Glutamatergic neuron (in vitro differentiated cells): ENCODE data around the gene FZR1. TPM values are rescaled to one million over a fixed set of nuclear protein-coding genes. Genes with fewer than 3 reads are reported as not detected.
A peak's percentile ranks its signal among the peaks of the same experiment; 100 is the strongest.

Experiments used
- DNase-seq: peaks from one replicate; pipeline ENCODE4 v3.0.0; 2022
- H3K27ac Mint-ChIP-seq: one replicate; pipeline ENCODE4 v1.8.0; 2020; ENCODE audit warnings: mild to moderate bottlenecking, mixed read lengths, inconsistent platforms; ENCODE audit not compliant: unreplicated experiment
- H3K27me3 Mint-ChIP-seq: one replicate; pipeline ENCODE4 v1.8.0; 2020; ENCODE audit warnings: mild to moderate bottlenecking, moderate library complexity, mixed read lengths, inconsistent platforms; ENCODE audit not compliant: unreplicated experiment
- H3K36me3 Mint-ChIP-seq: one replicate; pipeline ENCODE4 v1.8.0; 2020; ENCODE audit warnings: mild to moderate bottlenecking, mixed read lengths, inconsistent platforms; ENCODE audit not compliant: unreplicated experiment
- H3K4me1 Mint-ChIP-seq: one replicate; pipeline ENCODE4 v1.8.0; 2020; ENCODE audit warnings: mild to moderate bottlenecking, low read depth, mixed read lengths, inconsistent platforms; ENCODE audit not compliant: unreplicated experiment
- H3K4me3 Mint-ChIP-seq: one replicate; pipeline ENCODE4 v1.8.0; 2020; ENCODE audit warnings: mild to moderate bottlenecking, mixed read lengths, inconsistent platforms; ENCODE audit not compliant: unreplicated experiment
- H3K9me3 Mint-ChIP-seq: one replicate; pipeline ENCODE4 v1.8.0; 2020; ENCODE audit warnings: mild to moderate bottlenecking, moderate library complexity, mixed read lengths, inconsistent platforms; ENCODE audit not compliant: unreplicated experiment
- total RNA-seq: library from RNA; stranded (reverse); fragmentation: NEBNext Ultra II Directional; extraction: Animal tissue kit (Norgen Biotek cat#: 25700); gene quantifications from one replicate; pipeline ENCODE4 v1.2.1, GENCODE V29; 2021; ENCODE audit not compliant: unreplicated experiment
- TF ChIP-seq, protein P1 (sequence below): fragments of 200-600 bp; sonication (generic); IDR thresholded peaks from one replicate; pipeline ENCODE4 v1.5.0; 2021; ENCODE audit not compliant: partially characterized antibody, unreplicated experiment

The FZR1 gene
- total RNA-seq, 1 donor from 2014 or later, result 51.3 TPM

DNA sequence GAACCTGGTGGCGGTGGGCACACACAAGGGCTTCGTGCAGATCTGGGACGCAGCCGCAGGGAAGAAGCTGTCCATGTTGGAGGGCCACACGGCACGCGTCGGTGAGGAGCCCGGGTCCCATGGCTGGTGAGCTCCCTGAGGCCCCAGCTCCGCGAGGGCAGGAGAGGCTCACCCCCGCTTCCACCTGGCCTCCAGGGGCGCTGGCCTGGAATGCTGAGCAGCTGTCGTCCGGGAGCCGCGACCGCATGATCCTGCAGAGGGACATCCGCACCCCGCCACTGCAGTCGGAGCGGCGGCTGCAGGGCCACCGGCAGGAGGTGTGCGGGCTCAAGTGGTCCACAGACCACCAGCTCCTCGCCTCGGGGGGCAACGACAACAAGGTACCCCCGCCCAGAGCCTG is 25.6 kb downstream of the FZR1 start:
- Mint-ChIP-seq H3K27me3 (peaks cover 8% of the 10 kb centered on the region), H3K9me3 (peaks cover 10% of the 10 kb centered on the region), H3K27ac (no peak overlapping the region), H3K4me1 (peaks cover 10% of the 10 kb centered on the region), H3K4me3 (no peak overlapping the region), H3K36me3 (peaks cover 9% of the 10 kb centered on the region)
- TF ChIP-seq, protein P1, sequence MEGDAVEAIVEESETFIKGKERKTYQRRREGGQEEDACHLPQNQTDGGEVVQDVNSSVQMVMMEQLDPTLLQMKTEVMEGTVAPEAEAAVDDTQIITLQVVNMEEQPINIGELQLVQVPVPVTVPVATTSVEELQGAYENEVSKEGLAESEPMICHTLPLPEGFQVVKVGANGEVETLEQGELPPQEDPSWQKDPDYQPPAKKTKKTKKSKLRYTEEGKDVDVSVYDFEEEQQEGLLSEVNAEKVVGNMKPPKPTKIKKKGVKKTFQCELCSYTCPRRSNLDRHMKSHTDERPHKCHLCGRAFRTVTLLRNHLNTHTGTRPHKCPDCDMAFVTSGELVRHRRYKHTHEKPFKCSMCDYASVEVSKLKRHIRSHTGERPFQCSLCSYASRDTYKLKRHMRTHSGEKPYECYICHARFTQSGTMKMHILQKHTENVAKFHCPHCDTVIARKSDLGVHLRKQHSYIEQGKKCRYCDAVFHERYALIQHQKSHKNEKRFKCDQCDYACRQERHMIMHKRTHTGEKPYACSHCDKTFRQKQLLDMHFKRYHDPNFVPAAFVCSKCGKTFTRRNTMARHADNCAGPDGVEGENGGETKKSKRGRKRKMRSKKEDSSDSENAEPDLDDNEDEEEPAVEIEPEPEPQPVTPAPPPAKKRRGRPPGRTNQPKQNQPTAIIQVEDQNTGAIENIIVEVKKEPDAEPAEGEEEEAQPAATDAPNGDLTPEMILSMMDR, result no peak
- DNase-seq, result no peak

DNA sequence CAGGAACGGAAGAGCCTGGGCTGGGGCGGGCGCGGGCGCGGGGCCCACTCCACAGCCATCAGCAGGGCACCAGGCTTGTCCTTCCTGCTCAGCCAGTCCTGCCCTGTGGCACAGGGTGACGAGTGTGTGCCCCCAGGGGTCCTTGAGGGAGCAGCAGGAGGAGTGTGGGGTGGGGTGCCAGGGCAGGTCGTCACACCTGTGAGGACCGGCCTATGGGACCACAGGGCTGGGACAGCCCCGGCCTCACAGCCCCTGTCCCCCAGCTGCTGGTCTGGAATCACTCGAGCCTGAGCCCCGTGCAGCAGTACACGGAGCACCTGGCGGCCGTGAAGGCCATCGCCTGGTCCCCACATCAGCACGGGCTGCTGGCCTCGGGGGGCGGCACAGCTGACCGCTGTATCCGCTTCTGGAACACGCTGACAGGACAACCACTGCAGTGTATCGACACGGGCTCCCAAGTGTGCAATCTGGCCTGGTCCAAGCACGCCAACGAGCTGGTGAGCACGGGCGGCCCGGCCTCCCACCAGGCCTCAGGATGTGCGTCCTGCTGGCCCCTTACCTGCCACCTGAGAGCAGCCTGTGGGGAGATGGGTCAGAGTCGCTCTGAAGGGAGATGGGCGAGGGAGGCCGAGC is 26.2 kb downstream of the FZR1 start:
- H3K4me3 Mint-ChIP-seq, result no peak overlapping the region
- DNase-seq, result no peak
- H3K4me1 Mint-ChIP-seq, result peaks cover 10% of the 10 kb centered on the region
- H3K27me3 Mint-ChIP-seq, result peaks cover 8% of the 10 kb centered on the region
- TF ChIP-seq, protein P1, result no peak
- H3K27ac Mint-ChIP-seq, result no peak overlapping the region
- peaks cover 9% of the 10 kb centered on the region for H3K36me3 Mint-ChIP-seq
- peaks cover 10% of the 10 kb centered on the region for H3K9me3 Mint-ChIP-seq

DNA sequence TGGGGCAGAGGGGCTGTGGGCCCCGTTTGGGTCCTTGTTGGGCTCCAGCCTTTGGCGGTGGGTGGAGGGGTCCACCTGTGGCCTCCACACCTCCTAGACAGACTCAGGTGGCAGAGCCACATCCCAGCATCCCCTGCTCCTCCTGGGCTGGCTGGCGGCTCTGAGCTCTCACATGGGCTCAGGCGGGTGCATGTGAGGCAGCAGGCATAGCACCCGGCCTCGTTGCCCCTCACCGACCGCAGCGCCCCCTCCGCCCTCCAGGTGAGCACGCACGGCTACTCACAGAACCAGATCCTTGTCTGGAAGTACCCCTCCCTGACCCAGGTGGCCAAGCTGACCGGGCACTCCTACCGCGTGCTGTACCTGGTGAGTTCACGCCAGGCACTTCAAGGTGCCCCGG is 26.9 kb downstream of the FZR1 start:
- no peak for DNase-seq
- Mint-ChIP-seq H3K4me1 (peaks cover 10% of the 10 kb centered on the region), H3K27ac (no peak overlapping the region), H3K4me3 (no peak overlapping the region), H3K27me3 (peaks cover 8% of the 10 kb centered on the region), H3K36me3 (peaks cover 9% of the 10 kb centered on the region), H3K9me3 (peaks cover 13% of the 10 kb centered on the region)
- TF ChIP-seq, protein P1, result no peak

DNA sequence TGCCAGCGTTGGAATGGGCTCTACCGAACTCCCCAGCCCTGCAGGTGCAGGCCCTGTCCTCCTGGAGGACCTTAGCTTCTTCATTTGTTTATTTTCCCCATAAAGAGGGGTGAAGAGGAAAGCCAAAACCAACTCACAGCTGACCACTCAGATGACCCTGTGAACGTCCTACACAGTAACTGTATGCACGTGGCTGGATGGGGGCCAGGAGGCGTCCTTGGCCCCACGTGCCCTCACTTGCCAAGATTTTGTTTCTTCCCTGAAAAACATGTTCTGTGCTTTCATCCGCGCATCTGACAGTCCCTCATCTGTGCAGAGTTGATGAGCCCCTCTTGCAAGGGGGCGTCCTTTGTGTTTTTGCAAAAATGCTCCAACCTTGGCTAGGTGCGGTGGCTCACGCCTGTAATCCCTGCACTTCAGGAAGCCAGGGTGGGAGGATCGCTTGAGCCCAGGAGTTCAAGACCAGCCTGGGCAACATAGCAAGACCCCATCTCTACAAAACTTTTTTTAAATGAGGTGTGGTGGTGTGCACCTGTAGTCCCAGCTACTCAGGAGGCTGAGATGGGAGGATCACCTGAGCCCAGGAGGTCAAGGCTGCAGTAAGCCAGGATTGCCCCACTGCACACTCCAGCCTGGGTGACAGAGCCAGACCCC is 27.6 kb downstream of the FZR1 start:
- Mint-ChIP-seq H3K27me3 (peaks cover 12% of the 10 kb centered on the region), H3K4me1 (peaks cover 13% of the 10 kb centered on the region), H3K27ac (no peak overlapping the region), H3K9me3 (peaks cover 16% of the 10 kb centered on the region), H3K4me3 (no peak overlapping the region), H3K36me3 (peaks cover 9% of the 10 kb centered on the region)
- TF ChIP-seq, protein P1, result no peak
- DNase-seq, result no peak

DNA sequence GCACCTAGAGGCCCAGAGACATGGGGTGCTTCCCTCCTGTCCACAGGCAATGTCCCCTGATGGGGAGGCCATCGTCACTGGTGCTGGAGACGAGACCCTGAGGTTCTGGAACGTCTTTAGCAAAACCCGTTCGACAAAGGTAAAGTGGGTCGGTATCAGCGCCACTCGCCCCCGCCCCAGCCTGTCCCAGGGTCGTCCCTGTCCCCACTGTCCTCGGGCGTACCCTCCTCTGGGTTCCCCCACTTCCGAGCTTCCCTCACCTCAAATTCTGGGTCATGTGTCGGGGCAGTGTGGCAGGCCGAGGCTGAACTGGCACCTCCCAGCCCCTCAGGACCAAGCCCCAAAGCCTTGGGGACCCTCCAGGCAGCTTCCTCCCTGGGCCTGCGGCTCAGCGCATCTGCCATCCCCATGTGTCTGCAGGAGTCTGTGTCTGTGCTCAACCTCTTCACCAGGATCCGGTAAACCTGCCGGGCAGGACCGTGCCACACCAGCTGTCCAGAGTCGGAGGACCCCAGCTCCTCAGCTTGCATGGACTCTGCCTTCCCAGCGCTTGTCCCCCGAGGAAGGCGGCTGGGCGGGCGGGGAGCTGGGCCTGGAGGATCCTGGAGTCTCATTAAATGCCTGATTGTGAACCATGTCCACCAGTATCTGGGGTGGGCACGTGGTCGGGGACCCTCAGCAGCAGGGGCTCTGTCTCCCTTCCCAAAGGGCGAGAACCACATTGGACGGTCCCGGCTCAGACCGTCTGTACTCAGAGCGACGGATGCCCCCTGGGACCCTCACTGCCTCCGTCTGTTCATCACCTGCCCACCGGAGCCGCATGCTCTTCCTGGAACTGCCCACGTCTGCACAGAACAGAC is 28.5 kb downstream of the FZR1 start:
- H3K4me1 Mint-ChIP-seq, result peaks cover 13% of the 10 kb centered on the region
- H3K36me3 Mint-ChIP-seq, result peaks cover 9% of the 10 kb centered on the region

More for the DNA sequence above, 28.5 kb downstream of the FZR1 start:
- Mint-ChIP-seq H3K9me3 (peaks cover 18% of the 10 kb centered on the region), H3K4me3 (peak overlapping the region; percentile 59), H3K27ac (peak overlapping the region; percentile 94), H3K27me3 (peaks cover 12% of the 10 kb centered on the region)
- TF ChIP-seq, protein P1, result no peak
- peak; percentile 51 for DNase-seq
